SK-N-MC (cell line): ENCODE results near the gene SOX1.

Experiments used
- EZH2 ChIP-seq: fragments of 200-600 bp; sonication (generic); IDR thresholded peaks from one replicate; pipeline ENCODE4 v1.6.1; 2017; ENCODE audit warnings: antibody characterized with exemption
- FOXP2 ChIP-seq: optimal IDR thresholded peaks from 2 replicates; pipeline ENCODE3; 2011; ENCODE audit warnings: mild to moderate bottlenecking, moderate library complexity; ENCODE audit not compliant: insufficient read depth; ENCODE audit errors: extremely low read length, control extremely low read depth
- POLR2AphosphoS5 ChIP-seq: IDR thresholded peaks from 2 replicates; pipeline ENCODE4 v1.6.1; 2012; ENCODE audit warnings: mild to moderate bottlenecking, low read depth, low read length, borderline replicate concordance

- TF ChIP-seq EZH2 (no peak), FOXP2 (no peak), POLR2AphosphoS5 (no peak)
These were observed 25.5 kb downstream of the SOX1 start for GRCh38 chr13:112092453-112092852.
